K562 (cell line): ENCODE data around the gene EIPR1. TPM values are rescaled to one million over a fixed set of nuclear protein-coding genes. Genes with fewer than 3 reads are reported as not detected.

Experiments used
- ATAC-seq: fragments of 200-7000 bp; cut with Tn5 transposase; 3 replicates; pipeline ENCODE4 v1.9.1; 2020; ENCODE audit warnings: moderate library complexity
- BruUV-seq: library from RNA; stranded (reverse); fragments of 400-500 nt; replicated peaks from 2 replicates; lab custom pipeline; 2021; lab: Mats Ljungman, UMichigan
- CTCF ChIA-PET: fragments of 300-600 bp; formaldehyde crosslinking; extraction: SDS; loops from one replicate; lab custom pipeline; 2021; ENCODE audit warnings: low intra/inter-chr PET ratio; lab: Yijun Ruan, JAX
- POLR2A ChIA-PET: fragments of 300-600, 350-650 bp; sonication (Branson Sonifier 250); formaldehyde crosslinking; extraction: SDS; loops from one replicate; lab custom pipeline; 2021; ENCODE audit warnings: antibody characterized with exemption, inconsistent platforms; lab: Yijun Ruan, JAX
- DNase-seq, 4 experiments: peaks; one replicate each; pipeline versions ENCODE4 v3.0.0 to v3.0.0-alpha.2; 2011 to 2018; ENCODE audit warnings: low spot score in 3 of 4, mixed read lengths in 3 of 4; ENCODE audit errors: extremely low read depth in 1 of 4
- FAIRE-seq: peaks from 2 replicates; lab custom pipeline; 2011; peaks lifted over from hg19 to GRCh38; lab: Jason Lieb, UNC
- H2AFZ ChIP-seq: 2 replicates; pipeline ENCODE4 v1.6.0; 2011; ENCODE audit warnings: low read depth, low read length, control low read depth, inconsistent platforms
- H3K27ac ChIP-seq: fragments of 200-600 bp; 3 replicates; pipeline ENCODE4 v1.8.0; 2011; ENCODE audit warnings: low read depth, mild to moderate bottlenecking, control low read depth, inconsistent platforms, low read length, moderate library complexity, mixed read lengths; ENCODE audit errors: extremely low read depth
- H3K27me3 ChIP-seq, 2 experiments: fragments of 300-600 bp in 1 of 2; 2 replicates in 1 of 2; 3 replicates in 1 of 2; pipeline versions ENCODE4 v1.6.0 to v1.8.0; 2011; ENCODE audit warnings: inconsistent platforms in 2 of 2, low read length in 2 of 2, mild to moderate bottlenecking in 1 of 2, mixed read lengths in 1 of 2, moderate library complexity in 1 of 2; ENCODE audit not compliant: control insufficient read depth in 2 of 2, insufficient read depth in 2 of 2
- H3K36me3 ChIP-seq: fragments of 300-600 bp; 3 replicates; pipeline ENCODE4 v1.8.0; 2011; ENCODE audit warnings: mild to moderate bottlenecking, low read length, inconsistent platforms; ENCODE audit not compliant: control insufficient read depth, insufficient read depth
- H3K4me1 ChIP-seq, 2 experiments: fragments of 200-600 bp in 1 of 2; replicated peaks in 1 of 2; 2 replicates in 1 of 2; 3 replicates in 1 of 2; pipeline versions ENCODE4 v1.5.1 to v1.8.0; 2011; ENCODE audit warnings: inconsistent platforms in 2 of 2, low read length in 2 of 2, mild to moderate bottlenecking in 1 of 2, mixed read lengths in 1 of 2, moderate library complexity in 1 of 2; ENCODE audit not compliant: control insufficient read depth in 2 of 2, insufficient read depth in 2 of 2
- H3K4me2 ChIP-seq: 2 replicates; pipeline ENCODE4 v1.6.1; 2011; ENCODE audit warnings: low read length, control low read depth, inconsistent platforms, mixed read lengths; ENCODE audit not compliant: insufficient read depth
- H3K4me3 ChIP-seq: fragments of 200-600 bp; sonication (generic), shearing (Covaris generic); 2 replicates; pipeline ENCODE4 v1.5.1; 2016; ENCODE audit warnings: control low read depth, inconsistent platforms
- H3K79me2 ChIP-seq: fragments of 200-600 bp; 3 replicates; pipeline ENCODE4 v1.8.0; 2011; ENCODE audit warnings: low read length, inconsistent platforms; ENCODE audit not compliant: control insufficient read depth, insufficient read depth
- H3K9ac ChIP-seq, 2 experiments: 2 replicates each; pipeline versions ENCODE4 v1.6.0 to v1.6.1; 2011; ENCODE audit warnings: low read depth in 2 of 2, low read length in 2 of 2, control low read depth in 1 of 2, inconsistent platforms in 1 of 2, mild to moderate bottlenecking in 1 of 2, mixed read lengths in 1 of 2; ENCODE audit not compliant: insufficient read depth in 1 of 2
- H3K9me1 ChIP-seq: one replicate; pipeline ENCODE4 v1.6.0; 2011; ENCODE audit warnings: inconsistent platforms, mild to moderate bottlenecking, low read length, moderate library complexity; ENCODE audit not compliant: control insufficient read depth, insufficient read depth
- H3K9me3 ChIP-seq: replicated peaks from 2 replicates; pipeline ENCODE4 v1.5.1; 2011; ENCODE audit warnings: low read depth, low read length, inconsistent platforms; ENCODE audit not compliant: control insufficient read depth, insufficient read depth
- H4K20me1 ChIP-seq: replicated peaks from 2 replicates; pipeline ENCODE4 v1.6.1; 2011; ENCODE audit warnings: low read length, inconsistent platforms, mixed read lengths; ENCODE audit not compliant: control insufficient read depth, insufficient read depth
- BRCA1 ChIP-seq, 2 experiments: fragments of 450-650 bp in 1 of 2; sonication (generic) in 1 of 2; formaldehyde crosslinking in 1 of 2; IDR thresholded peaks; 2 replicates each; pipeline versions ENCODE4 v1.5.0 to v1.6.1; 2017 to 2020; ENCODE audit warnings: mild to moderate bottlenecking in 1 of 2, missing genetic modification reagents in 1 of 2
- ERF ChIP-seq: fragments of 450-650 bp; formaldehyde crosslinking; IDR thresholded peaks from 2 replicates; pipeline ENCODE4 v1.4.0; 2020; ENCODE audit warnings: mild to moderate bottlenecking, mixed read lengths
- HDAC6 ChIP-seq: IDR thresholded peaks from 2 replicates; pipeline ENCODE4 v1.6.1; 2012; ENCODE audit warnings: low read depth, mild to moderate bottlenecking, control low read depth, inconsistent platforms, low read length, moderate library complexity
- KDM4B ChIP-seq, 2 experiments: fragments of 450-650 bp in 1 of 2; sonication (generic) in 1 of 2; IDR thresholded peaks; 2 replicates each; pipeline ENCODE4 v1.6.1; 2016 to 2017; ENCODE audit warnings: borderline replicate concordance in 2 of 2, antibody characterized with exemption in 1 of 2, low read depth in 1 of 2, mild to moderate bottlenecking in 1 of 2
- POLR2A ChIP-seq: fragments of 450-650 bp; conservative IDR thresholded peaks from 2 replicates; pipeline ENCODE4 v1.6.1; 2016
- RBM17 ChIP-seq: fragments of 200-400 bp; formaldehyde crosslinking; IDR thresholded peaks from 2 replicates; pipeline ENCODE4 v1.6.1; 2017; ENCODE audit warnings: low read depth, mild to moderate bottlenecking, low read length, borderline replicate concordance
- SRSF3 ChIP-seq: fragments of 200-400 bp; formaldehyde crosslinking; IDR thresholded peaks from 2 replicates; pipeline ENCODE4 v1.6.1; 2016; ENCODE audit warnings: mild to moderate bottlenecking, low read length, moderate library complexity; ENCODE audit not compliant: insufficient read depth
- TAF1 ChIP-seq: IDR thresholded peaks from 2 replicates; pipeline ENCODE4 v1.6.1; 2011; ENCODE audit warnings: mild to moderate bottlenecking, low read length, moderate library complexity; ENCODE audit not compliant: insufficient read depth, control insufficient read depth, severe bottlenecking; ENCODE audit errors: extremely low read depth
- ZFP30 ChIP-seq: fragments of 250-450 bp; sonication (Bioruptor Pico); IDR thresholded peaks from 2 replicates; pipeline ENCODE4 v1.8.0; 2022; ENCODE audit warnings: moderate library complexity, mild to moderate bottlenecking, inconsistent platforms, borderline replicate concordance
- ZNF217 ChIP-seq: sonication (generic); formaldehyde crosslinking; IDR thresholded peaks from 2 replicates; pipeline ENCODE4 v1.8.0; 2022; ENCODE audit warnings: mild to moderate bottlenecking, missing genetic modification reagents
- ZNF3 ChIP-seq: fragments of 250-450 bp; sonication (Bioruptor Pico); IDR thresholded peaks from 2 replicates; pipeline ENCODE4 v1.5.0; 2021; ENCODE audit warnings: mild to moderate bottlenecking, moderate library complexity
- ZNF41 ChIP-seq: fragments of 250-450 bp; sonication (Bioruptor Pico); conservative IDR thresholded peaks from 2 replicates; pipeline ENCODE4 v1.4.0; 2020; ENCODE audit warnings: mild to moderate bottlenecking
- ZNF445 ChIP-seq: fragments of 250-450 bp; sonication (Bioruptor Pico); IDR thresholded peaks from 2 replicates; pipeline ENCODE4 v1.4.0; 2020; ENCODE audit warnings: low read depth, mild to moderate bottlenecking, moderate library complexity
- ZSCAN29 ChIP-seq: fragments of 450-650 bp; IDR thresholded peaks from 2 replicates; pipeline ENCODE4 v1.6.1; 2017
- WGBS: fragments of 100-300 bp; shearing (Covaris generic); methylation state at CpG from one replicate; pipeline ENCODE4 v1.1.6; 2016; ENCODE audit warnings: low coverage, mixed read lengths; ENCODE audit not compliant: insufficient coverage; ENCODE audit errors: missing lambda C conversion rate; 5-methylcytosine and 5-hydroxymethylcytosine counted together
- in situ Hi-C: fragments of 300-500 bp; cut with MboI; formaldehyde crosslinking; loops from 4 replicates; pipeline ENCODE4 v1.15.0; 2018; ENCODE audit warnings: inconsistent platforms, mixed read lengths
- intact Hi-C: fragments of 100-400 bp; cut with micrococcal nuclease; formaldehyde crosslinking; loops from 2 replicates; pipeline ENCODE4 v1.14.2; 2022
- polyA plus RNA-seq, 8 experiments: library from polyadenylated mRNA; depleted of rRNA in 4 of 8; stranded (reverse) in 5 of 8; unstranded in 3 of 8; fragments of >200 nt; fragmentation: Nextera tagmentation in 2 of 8; fragmentation: Illumina TruSeq in 1 of 8; extraction: Ambion mirVana in 2 of 8; extraction: Trizol in 1 of 8; gene quantifications; 2 replicates each; pipeline versions ENCODE4 v1.2.1 to v1.2.3, GENCODE V29; 2011 to 2014; ENCODE audit warnings: inconsistent platforms in 1 of 8, missing spikeins in 1 of 8
- total RNA-seq, 7 experiments: library from RNA; depleted of rRNA in 6 of 7; stranded (reverse); fragments of >200 nt in 6 of 7; fragmentation: Illumina TruSeq in 2 of 7; extraction: Trizol in 2 of 7; gene quantifications; 2 replicates each; pipeline versions ENCODE4 v1.2.1 to v1.2.3, GENCODE V29; 2011 to 2021; ENCODE audit warnings: low replicate concordance in 1 of 7
- TF ChIP-seq, protein P1 (sequence below): sonication (generic); formaldehyde crosslinking; IDR thresholded peaks from 2 replicates; pipeline ENCODE4 v1.8.0; 2022; ENCODE audit warnings: missing genetic modification reagents, mild to moderate bottlenecking, moderate library complexity, borderline replicate concordance
- TF ChIP-seq, protein P2 (sequence below): fragments of 450-650 bp; IDR thresholded peaks from 2 replicates; pipeline ENCODE4 v1.6.1; 2016; ENCODE audit warnings: missing biosample characterization, missing genetic modification characterization

EIPR1 gene
- total and polyA plus RNA-seq, 9 of the 15 experiments (the other 6 are each of a cell fraction or from before 2014, with no cell fraction given), result 19.9 to 54.4 (median 35.9) TPM

DNA sequence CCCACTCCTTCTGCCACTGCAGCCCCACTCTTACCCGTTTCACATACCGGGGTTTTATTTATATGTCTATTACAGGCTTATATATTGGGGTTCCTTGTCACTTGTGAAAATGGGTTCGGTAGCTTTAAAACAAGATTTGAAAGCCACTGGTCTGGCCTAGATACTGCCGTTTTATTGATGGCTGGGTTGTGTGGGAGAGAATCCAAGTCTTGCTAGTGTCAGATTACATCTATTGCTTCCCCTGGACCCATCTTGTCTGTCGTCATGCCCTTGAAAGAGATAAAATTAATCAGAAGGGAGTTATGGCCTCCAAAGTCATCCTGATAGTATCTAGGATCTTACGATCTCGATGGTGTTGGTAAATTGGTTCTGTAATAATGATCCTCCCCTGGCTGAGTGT is 79.4 kb downstream of the EIPR1 start:
- peaks cover 4% of the 10 kb centered on the region for H4K20me1 ChIP-seq
- H3K4me1 ChIP-seq, result peaks cover 0 to 13% of the 10 kb centered on the region in 2 experiments; a peak in 2 of 5 replicates
- no peaks in the 10 kb centered on the region for H3K9me3 ChIP-seq
- in situ Hi-C loops (no loop called here), intact Hi-C loops (no loop called here)
- peaks cover 15% of the 10 kb centered on the region; the same call in 2 of the 3 replicates for H3K36me3 ChIP-seq
- POLR2A ChIA-PET, result interaction anchor here (1.3 kb wide), 1 partner anchor 11 kb away, joined by 4 read pairs; no protein-coding TSS in a partner anchor
- no peaks in the 10 kb centered on the region for H3K79me2 ChIP-seq
- no peak overlapping the region for H3K9ac ChIP-seq
- no peak overlapping the region for H3K4me3 ChIP-seq
- 48% methylated on average over 7 of the region's 7 CpGs for WGBS
- no peak for ATAC-seq
- H2AFZ ChIP-seq, result no peak overlapping the region
- no peak for FAIRE-seq
- no peak for DNase-seq
- H3K27me3 ChIP-seq, result no peaks in the 10 kb centered on the region
- BruUV-seq, result no TSS peak
- CTCF ChIA-PET, result no interaction called here
- H3K27ac ChIP-seq, result no peak overlapping the region
- no peaks in the 10 kb centered on the region for H3K9me1 ChIP-seq
- H3K4me2 ChIP-seq, result no peak overlapping the region
- TF ChIP-seq BRCA1 (IDR thresholded peaks at IDR 0.05) (no peak), BRCA1 (CRISPR knock-in tag; IDR thresholded peaks at IDR 0.05) (no peak), ZNF41 (CRISPR knock-in tag) (no peak), ZFP30 (CRISPR knock-in tag) (no peak), ZNF445 (CRISPR knock-in tag) (no peak), RBM17 (no peak), TAF1 (no peak), ZNF217 (CRISPR knock-in tag) (no peak), HDAC6 (no peak), ZNF3 (CRISPR knock-in tag) (no peak), POLR2A (no peak), ZSCAN29 (no peak), KDM4B (IDR thresholded peaks at IDR 0.05; ENCODE audit: borderline replicate concordance in 2 of 2, low read depth in 1 of 2) (no peak), SRSF3 (no peak), ERF (no peak)
- TF ChIP-seq, protein P1, sequence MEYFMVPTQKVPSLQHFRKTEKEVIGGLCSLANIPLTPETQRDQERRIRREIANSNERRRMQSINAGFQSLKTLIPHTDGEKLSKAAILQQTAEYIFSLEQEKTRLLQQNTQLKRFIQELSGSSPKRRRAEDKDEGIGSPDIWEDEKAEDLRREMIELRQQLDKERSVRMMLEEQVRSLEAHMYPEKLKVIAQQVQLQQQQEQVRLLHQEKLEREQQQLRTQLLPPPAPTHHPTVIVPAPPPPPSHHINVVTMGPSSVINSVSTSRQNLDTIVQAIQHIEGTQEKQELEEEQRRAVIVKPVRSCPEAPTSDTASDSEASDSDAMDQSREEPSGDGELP (CRISPR knock-in tag), result no peak
- TF ChIP-seq, protein P2, sequence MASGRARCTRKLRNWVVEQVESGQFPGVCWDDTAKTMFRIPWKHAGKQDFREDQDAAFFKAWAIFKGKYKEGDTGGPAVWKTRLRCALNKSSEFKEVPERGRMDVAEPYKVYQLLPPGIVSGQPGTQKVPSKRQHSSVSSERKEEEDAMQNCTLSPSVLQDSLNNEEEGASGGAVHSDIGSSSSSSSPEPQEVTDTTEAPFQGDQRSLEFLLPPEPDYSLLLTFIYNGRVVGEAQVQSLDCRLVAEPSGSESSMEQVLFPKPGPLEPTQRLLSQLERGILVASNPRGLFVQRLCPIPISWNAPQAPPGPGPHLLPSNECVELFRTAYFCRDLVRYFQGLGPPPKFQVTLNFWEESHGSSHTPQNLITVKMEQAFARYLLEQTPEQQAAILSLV (tag), result no peak
